HEK293 (cell line): ENCODE measurements around the gene ABHD15.

Experiments used
- CTCF ChIA-PET: fragments of 350-600 bp; formaldehyde crosslinking; extraction: SDS; loops from one replicate; lab custom pipeline; 2021; ENCODE audit warnings: antibody characterized with exemption; lab: Yijun Ruan, JAX
- POLR2A ChIA-PET: fragments of 300-600 bp; formaldehyde crosslinking; extraction: SDS; loops from one replicate; lab custom pipeline; 2020; ENCODE audit warnings: antibody characterized with exemption, inconsistent platforms; lab: Yijun Ruan, JAX
- H3K27ac ChIP-seq: fragments of 200-500 bp; sonication (Bioruptor generic); 2 replicates; pipeline ENCODE4 v1.5.1; 2014; ENCODE audit warnings: low read depth, low read length, control low read depth, inconsistent platforms; ENCODE audit errors: extremely low read depth
- H3K36me3 ChIP-seq, 2 experiments: fragments of 200-500 bp in 1 of 2; sonication (Bioruptor generic) in 1 of 2; 1 replicate in 1 of 2; 2 replicates in 1 of 2; pipeline ENCODE4 v1.5.1; 2014 to 2017; ENCODE audit warnings: inconsistent platforms in 2 of 2, low read length in 2 of 2; ENCODE audit not compliant: control insufficient read depth in 2 of 2, insufficient read depth in 1 of 2
- H3K4me1 ChIP-seq: fragments of 200-500 bp; sonication (Bioruptor generic); 2 replicates; pipeline ENCODE4 v1.5.1; 2014; ENCODE audit warnings: mild to moderate bottlenecking, low read length, inconsistent platforms; ENCODE audit not compliant: control insufficient read depth, insufficient read depth
- H3K4me3 ChIP-seq: 2 replicates; pipeline ENCODE4 v1.5.1; 2011; ENCODE audit warnings: low read depth, mild to moderate bottlenecking, control low read depth, low read length, moderate library complexity
- H3K9me3 ChIP-seq: fragments of 200-500 bp; sonication (Bioruptor generic); 2 replicates; pipeline ENCODE4 v1.5.1; 2014; ENCODE audit warnings: low read depth, low read length, inconsistent platforms; ENCODE audit not compliant: control insufficient read depth, insufficient read depth
- GLI4 ChIP-seq: fragments of 450-650 bp; formaldehyde crosslinking; IDR thresholded peaks from 2 replicates; pipeline ENCODE4 v1.5.1; 2016; ENCODE audit warnings: missing biosample characterization, missing genetic modification characterization
- GLIS1 ChIP-seq: fragments of 450-650 bp; formaldehyde crosslinking; IDR thresholded peaks from 2 replicates; pipeline ENCODE4 v1.5.1; 2016; ENCODE audit warnings: missing biosample characterization, missing genetic modification characterization
- GLIS2 ChIP-seq: fragments of 450-650 bp; formaldehyde crosslinking; IDR thresholded peaks from 2 replicates; pipeline ENCODE4 v1.5.1; 2016; ENCODE audit warnings: missing biosample characterization, missing genetic modification characterization
- HOXC10 ChIP-seq: sonication (generic); formaldehyde crosslinking; IDR thresholded peaks from 2 replicates; pipeline ENCODE4 v1.8.1; 2023; ENCODE audit warnings: mild to moderate bottlenecking, missing genetic modification reagents
- KLF9 ChIP-seq: fragments of 450-650 bp; formaldehyde crosslinking; IDR thresholded peaks from 2 replicates; pipeline ENCODE4 v1.5.1; 2016; ENCODE audit warnings: missing biosample characterization, missing genetic modification characterization, low read depth
- PATZ1 ChIP-seq: fragments of 450-650 bp; formaldehyde crosslinking; IDR thresholded peaks from 2 replicates; pipeline ENCODE4 v1.5.1; 2016; ENCODE audit warnings: missing biosample characterization, missing genetic modification characterization
- SP2 ChIP-seq: fragments of 450-650 bp; formaldehyde crosslinking; IDR thresholded peaks from 2 replicates; pipeline ENCODE4 v1.5.1; 2016; ENCODE audit warnings: missing biosample characterization, missing genetic modification characterization
- SP3 ChIP-seq: fragments of 450-650 bp; formaldehyde crosslinking; IDR thresholded peaks from 2 replicates; pipeline ENCODE4 v1.5.1; 2016; ENCODE audit warnings: missing biosample characterization, missing genetic modification characterization
- TSHZ1 ChIP-seq: fragments of 450-650 bp; formaldehyde crosslinking; IDR thresholded peaks from 2 replicates; pipeline ENCODE4 v1.5.1; 2016; ENCODE audit warnings: missing biosample characterization, missing genetic modification characterization, borderline replicate concordance
- YY1 ChIP-seq: fragments of 450-650 bp; formaldehyde crosslinking; IDR thresholded peaks from 2 replicates; pipeline ENCODE4 v1.5.1; 2018; ENCODE audit warnings: missing biosample characterization, missing genetic modification characterization
- ZBTB8A ChIP-seq: fragments of 450-650 bp; formaldehyde crosslinking; IDR thresholded peaks from 2 replicates; pipeline ENCODE4 v1.5.1; 2016; ENCODE audit warnings: missing biosample characterization, missing genetic modification characterization
- ZNF10 ChIP-seq: fragments of 450-650 bp; formaldehyde crosslinking; IDR thresholded peaks from 2 replicates; pipeline ENCODE4 v1.5.1; 2017; ENCODE audit warnings: missing biosample characterization, missing genetic modification characterization
- ZNF16 ChIP-seq: fragments of 450-650 bp; formaldehyde crosslinking; IDR thresholded peaks from 2 replicates; pipeline ENCODE4 v1.5.1; 2016; ENCODE audit warnings: low read depth, missing biosample characterization, missing genetic modification characterization
- ZNF214 ChIP-seq: fragments of 450-650 bp; formaldehyde crosslinking; IDR thresholded peaks from 2 replicates; pipeline ENCODE4 v1.5.1; 2017; ENCODE audit warnings: missing biosample characterization, mild to moderate bottlenecking, missing genetic modification characterization, borderline replicate concordance
- ZNF335 ChIP-seq: fragments of 450-650 bp; formaldehyde crosslinking; conservative IDR thresholded peaks from 2 replicates; pipeline ENCODE4 v1.5.1; 2016; ENCODE audit warnings: missing biosample characterization, missing genetic modification characterization
- ZNF350 ChIP-seq: fragments of 450-650 bp; formaldehyde crosslinking; IDR thresholded peaks from 2 replicates; pipeline ENCODE4 v1.5.0; 2017; ENCODE audit warnings: missing biosample characterization, mild to moderate bottlenecking, missing genetic modification characterization
- ZNF394 ChIP-seq: fragments of 450-650 bp; formaldehyde crosslinking; IDR thresholded peaks from 2 replicates; pipeline ENCODE4 v1.5.1; 2016; ENCODE audit warnings: missing biosample characterization, missing genetic modification characterization, mild to moderate bottlenecking, moderate library complexity, borderline replicate concordance
- ZNF596 ChIP-seq: fragments of 450-650 bp; IDR thresholded peaks from 2 replicates; pipeline ENCODE4 v1.5.0; 2018; ENCODE audit warnings: missing biosample characterization, mild to moderate bottlenecking, missing genetic modification characterization, moderate library complexity
- ZNF600 ChIP-seq: fragments of 450-650 bp; formaldehyde crosslinking; IDR thresholded peaks from 2 replicates; pipeline ENCODE4 v1.5.1; 2016; ENCODE audit warnings: missing biosample characterization, missing genetic modification characterization
- ZNF610 ChIP-seq: fragments of 450-650 bp; formaldehyde crosslinking; IDR thresholded peaks from 2 replicates; pipeline ENCODE4 v1.5.1; 2016; ENCODE audit warnings: missing biosample characterization, missing genetic modification characterization, borderline replicate concordance
- ZNF791 ChIP-seq: fragments of 450-650 bp; formaldehyde crosslinking; IDR thresholded peaks from 2 replicates; pipeline ENCODE4 v1.5.1; 2016; ENCODE audit warnings: missing biosample characterization, missing genetic modification characterization

ABHD15 gene

DNA sequence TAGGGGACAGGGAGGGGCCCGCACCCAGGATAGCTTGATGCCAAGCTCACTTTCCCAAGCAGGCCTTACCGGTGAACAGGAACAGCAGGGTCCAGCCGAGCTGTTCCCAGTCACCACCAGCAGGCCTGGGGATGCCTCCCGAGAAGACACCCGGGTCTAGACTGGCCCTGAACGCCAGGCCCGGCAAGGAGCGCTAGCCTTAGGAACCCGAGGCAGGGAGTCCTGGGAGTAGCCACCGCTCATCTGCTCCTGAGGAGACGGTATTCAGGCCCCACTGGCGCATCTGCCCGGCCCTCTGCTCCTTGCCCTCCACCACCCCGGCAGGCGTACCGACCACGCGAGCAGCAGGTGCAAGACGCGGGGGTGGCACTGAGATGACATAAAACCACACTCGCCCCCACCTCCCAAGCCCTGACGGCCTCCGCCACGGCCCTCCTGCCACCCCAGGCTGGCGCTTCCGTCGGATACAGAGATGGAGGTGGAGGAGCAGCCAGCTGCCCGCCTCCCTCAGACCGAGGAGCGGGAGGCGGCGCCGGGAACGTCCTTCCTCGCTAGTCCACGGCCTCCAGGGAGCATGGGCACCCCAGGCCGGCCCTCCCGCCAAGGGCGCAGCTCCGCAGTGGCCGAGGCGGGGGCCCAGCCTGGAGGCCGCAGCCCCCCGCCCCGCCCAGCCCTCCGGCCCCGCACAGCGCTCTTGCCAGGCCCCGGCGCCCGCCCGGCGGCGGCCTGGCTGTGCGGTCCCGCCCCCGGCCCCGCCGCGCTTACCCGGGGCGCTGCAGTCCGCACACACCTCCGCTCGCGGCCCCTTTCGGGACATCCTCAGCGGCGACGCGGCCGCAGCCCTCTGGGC lies 21.9 kb upstream of the ABHD15 start (continued):
- TF ChIP-seq GLI4 (tag by site-specific recombination) (peak; percentile 49; the same call in 1 of the 2 replicates), GLIS2 (tag by site-specific recombination) (peak; percentile 92), KLF9 (peak; percentile 44; the same call in 1 of the 2 replicates), ZNF610 (no peak), ZNF335 (tag by site-specific recombination) (peak; percentile 73; the same call in 1 of the 2 replicates), ZNF394 (tag by site-specific recombination) (peak; percentile 78; the same call in 1 of the 2 replicates), ZNF791 (no peak), SP3 (peak; percentile 49), GLIS1 (tag by site-specific recombination) (peak; percentile 94), ZBTB8A (tag by site-specific recombination) (peak; percentile 44), ZNF600 (tag by site-specific recombination) (peak; percentile 53; the same call in 1 of the 2 replicates), ZNF214 (tag by site-specific recombination) (no peak), SP2 (tag by site-specific recombination) (peak; percentile 74), PATZ1 (tag by site-specific recombination) (peak; percentile 89)

GRCh38 chr17:29588017-29588561 lies 21.3 kb upstream of the ABHD15 start:
- ChIA-PET POLR2A (interaction anchor here (0.7 to 1.8 kb wide), 6 partner anchors 12 to 294 kb away, joined by 3 to 8 read pairs (median 4); partner anchors contain the start of genes NUFIP2 and TP53I13), CTCF (interaction anchor here (0.6 to 1.8 kb wide), 7 partner anchors 8 to 439 kb away, joined by 3 to 7 read pairs (median 4); partner anchors contain the start of gene CORO6)
- Histone ChIP-seq H3K27ac (peak overlapping the region; percentile 55), H3K4me3 (peak overlapping the region; percentile 86), H3K36me3 (peaks cover 0 to 23% of the 10 kb centered on the region in 2 experiments; a peak in 1 of 3 replicates), H3K9me3 (no peaks in the 10 kb centered on the region), H3K4me1 (peaks cover 23% of the 10 kb centered on the region)
- TF ChIP-seq ZNF10 (tag by site-specific recombination): peak; percentile 36; the same call in 1 of the 2 replicates
- TF ChIP-seq ZNF596 (tag by site-specific recombination): no peak

- TF ChIP-seq HOXC10 (CRISPR knock-in tag): no peak
- no peak for TF ChIP-seq ZNF16 (tag by site-specific recombination)
- no peak for TF ChIP-seq TSHZ1 (tag by site-specific recombination)
- TF ChIP-seq YY1: no peak
- TF ChIP-seq ZNF350 (tag by site-specific recombination): no peak
- ChIA-PET POLR2A (interaction anchor here (0.6 to 1.8 kb wide), 6 partner anchors 19 to 457 kb away, joined by 3 to 8 read pairs (median 4); partner anchors contain the start of genes NUFIP2 and TP53I13), CTCF (interaction anchor here (0.6 to 1.8 kb wide), 5 partner anchors 16 to 440 kb away, joined by 4 to 7 read pairs (median 5); partner anchors contain the start of gene CORO6)
- Histone ChIP-seq H3K27ac (no peak overlapping the region), H3K4me3 (peak overlapping the region; percentile 86), H3K9me3 (no peaks in the 10 kb centered on the region), H3K4me1 (peaks cover 21% of the 10 kb centered on the region), H3K36me3 (peaks cover 0 to 28% of the 10 kb centered on the region in 2 experiments; a peak in 1 of 3 replicates)
Measured at GRCh38 chr17:29587591-29587990, 20.8 kb upstream of the ABHD15 start.
